ENCODE measurements around the gene STX18.

GRCh38 chr4:4574052-4574451 is 32.2 kb upstream of the STX18 start:
- TF ChIP-seq CTCF (IDR thresholded peaks at IDR 0.05; ENCODE audit: insufficient read depth, low read depth, low read length): no peak
- no peak for TF ChIP-seq EZH2 (IDR thresholded peaks at IDR 0.05; ENCODE audit: insufficient read depth, low read length)

Data from astrocyte (in vitro differentiated cells and primary cell).